RWPE2 (cell line): Measurements from ENCODE around the gene PPARGC1A.

Experiments
- ATAC-seq: fragments of 200-7000 bp; cut with Tn5 transposase; 3 replicates; pipeline ENCODE4 v1.9.1; 2021; ENCODE audit warnings: low read depth
- DNase-seq: peaks from one replicate; pipeline ENCODE4 v3.0.0-alpha.2; 2020; ENCODE audit warnings: low spot score
- H3K27ac ChIP-seq: fragments of 450-650 bp; 2 replicates; pipeline ENCODE4 v1.5.1; 2017; ENCODE audit warnings: mild to moderate bottlenecking; ENCODE audit not compliant: poor library complexity, severe bottlenecking
- H3K27me3 ChIP-seq: fragments of 250-450 bp; sonication (Bioruptor Pico); 2 replicates; pipeline ENCODE4 v1.5.1; 2021; ENCODE audit warnings: mild to moderate bottlenecking, moderate library complexity; ENCODE audit not compliant: insufficient read depth, poor library complexity, severe bottlenecking
- H3K36me3 ChIP-seq: fragments of 250-450 bp; sonication (Bioruptor Pico); 2 replicates; pipeline ENCODE4 v1.5.1; 2020; ENCODE audit warnings: low read depth, mild to moderate bottlenecking, moderate library complexity
- H3K4me1 ChIP-seq: fragments of 250-450 bp; sonication (Bioruptor Pico); 2 replicates; pipeline ENCODE4 v1.5.1; 2021; ENCODE audit warnings: mild to moderate bottlenecking, moderate library complexity; ENCODE audit not compliant: insufficient read depth, poor library complexity, severe bottlenecking
- H3K4me3 ChIP-seq: fragments of 250-450 bp; sonication (Bioruptor Pico); 2 replicates; pipeline ENCODE4 v1.5.1; 2021; ENCODE audit warnings: mild to moderate bottlenecking, moderate library complexity; ENCODE audit not compliant: severe bottlenecking
- H3K9me3 ChIP-seq: fragments of 250-450 bp; sonication (Bioruptor Pico); 2 replicates; pipeline ENCODE4 v1.5.1; 2021; ENCODE audit warnings: mild to moderate bottlenecking, moderate library complexity; ENCODE audit not compliant: severe bottlenecking
- TF ChIP-seq, protein P1 (sequence below): fragments of 450-650 bp; IDR thresholded peaks from one replicate; pipeline ENCODE4 v1.5.1; 2017; ENCODE audit warnings: mild to moderate bottlenecking, moderate library complexity; ENCODE audit not compliant: poor library complexity, severe bottlenecking

The PPARGC1A gene

GRCh38 chr4:23779839-23780238 is 110.0 kb downstream of the PPARGC1A start:
- no peak for ATAC-seq
- no peak for DNase-seq
- Histone ChIP-seq H3K27me3 (no peaks in the 10 kb centered on the region), H3K27ac (no peak overlapping the region), H3K4me1 (no peaks in the 10 kb centered on the region), H3K36me3 (no peaks in the 10 kb centered on the region), H3K4me3 (no peak overlapping the region), H3K9me3 (no peaks in the 10 kb centered on the region)
- TF ChIP-seq, protein P1, sequence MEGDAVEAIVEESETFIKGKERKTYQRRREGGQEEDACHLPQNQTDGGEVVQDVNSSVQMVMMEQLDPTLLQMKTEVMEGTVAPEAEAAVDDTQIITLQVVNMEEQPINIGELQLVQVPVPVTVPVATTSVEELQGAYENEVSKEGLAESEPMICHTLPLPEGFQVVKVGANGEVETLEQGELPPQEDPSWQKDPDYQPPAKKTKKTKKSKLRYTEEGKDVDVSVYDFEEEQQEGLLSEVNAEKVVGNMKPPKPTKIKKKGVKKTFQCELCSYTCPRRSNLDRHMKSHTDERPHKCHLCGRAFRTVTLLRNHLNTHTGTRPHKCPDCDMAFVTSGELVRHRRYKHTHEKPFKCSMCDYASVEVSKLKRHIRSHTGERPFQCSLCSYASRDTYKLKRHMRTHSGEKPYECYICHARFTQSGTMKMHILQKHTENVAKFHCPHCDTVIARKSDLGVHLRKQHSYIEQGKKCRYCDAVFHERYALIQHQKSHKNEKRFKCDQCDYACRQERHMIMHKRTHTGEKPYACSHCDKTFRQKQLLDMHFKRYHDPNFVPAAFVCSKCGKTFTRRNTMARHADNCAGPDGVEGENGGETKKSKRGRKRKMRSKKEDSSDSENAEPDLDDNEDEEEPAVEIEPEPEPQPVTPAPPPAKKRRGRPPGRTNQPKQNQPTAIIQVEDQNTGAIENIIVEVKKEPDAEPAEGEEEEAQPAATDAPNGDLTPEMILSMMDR: no peak

- no peaks in the 10 kb centered on the region for H3K27me3 ChIP-seq
- H3K9me3 ChIP-seq: no peaks in the 10 kb centered on the region
- no peak overlapping the region for H3K27ac ChIP-seq
- DNase-seq (no peak), ATAC-seq (no peak)
- H3K4me3 ChIP-seq: no peak overlapping the region
- H3K36me3 ChIP-seq: no peaks in the 10 kb centered on the region
- H3K4me1 ChIP-seq: no peaks in the 10 kb centered on the region
- TF ChIP-seq, protein P1: no peak
Observed at GRCh38 chr4:23779422-23779821, 110.4 kb downstream of the PPARGC1A start.

DNA sequence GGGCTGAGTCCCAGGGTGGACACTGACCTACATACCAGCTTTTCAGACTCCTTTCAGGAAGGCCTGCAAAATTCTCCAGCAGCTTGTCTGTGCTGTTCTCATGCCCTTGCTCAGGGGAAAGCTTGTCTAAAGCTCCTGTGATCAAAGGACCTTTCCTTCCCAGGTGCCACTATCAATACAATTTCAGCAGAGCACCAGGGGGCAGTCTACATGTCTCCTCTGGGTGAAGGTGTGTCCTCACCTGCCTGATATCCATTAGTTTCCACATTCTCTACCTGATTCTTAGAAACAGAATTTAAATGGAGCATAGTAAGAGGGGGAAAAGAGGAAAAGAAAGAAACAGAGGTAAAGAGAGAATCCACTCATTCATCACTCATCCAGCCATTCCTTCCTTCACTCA is 114.2 kb downstream of the PPARGC1A start:
- H3K4me3 ChIP-seq: no peak overlapping the region
- no peaks in the 10 kb centered on the region for H3K27me3 ChIP-seq
- DNase-seq (no peak), ATAC-seq (peak; percentile 27; the same call in 2 of the 3 replicates)
- no peaks in the 10 kb centered on the region for H3K36me3 ChIP-seq
- TF ChIP-seq, protein P1: no peak
- no peaks in the 10 kb centered on the region for H3K9me3 ChIP-seq
- H3K4me1 ChIP-seq: no peaks in the 10 kb centered on the region
- no peak overlapping the region for H3K27ac ChIP-seq

- Histone ChIP-seq H3K36me3 (no peaks in the 10 kb centered on the region), H3K9me3 (no peaks in the 10 kb centered on the region), H3K27me3 (no peaks in the 10 kb centered on the region), H3K27ac (no peak overlapping the region), H3K4me3 (no peak overlapping the region), H3K4me1 (no peaks in the 10 kb centered on the region)
- ATAC-seq (no peak), DNase-seq (no peak)
- TF ChIP-seq, protein P1: no peak
Observed at GRCh38 chr4:23774909-23775308, 114.9 kb downstream of the PPARGC1A start.

DNA sequence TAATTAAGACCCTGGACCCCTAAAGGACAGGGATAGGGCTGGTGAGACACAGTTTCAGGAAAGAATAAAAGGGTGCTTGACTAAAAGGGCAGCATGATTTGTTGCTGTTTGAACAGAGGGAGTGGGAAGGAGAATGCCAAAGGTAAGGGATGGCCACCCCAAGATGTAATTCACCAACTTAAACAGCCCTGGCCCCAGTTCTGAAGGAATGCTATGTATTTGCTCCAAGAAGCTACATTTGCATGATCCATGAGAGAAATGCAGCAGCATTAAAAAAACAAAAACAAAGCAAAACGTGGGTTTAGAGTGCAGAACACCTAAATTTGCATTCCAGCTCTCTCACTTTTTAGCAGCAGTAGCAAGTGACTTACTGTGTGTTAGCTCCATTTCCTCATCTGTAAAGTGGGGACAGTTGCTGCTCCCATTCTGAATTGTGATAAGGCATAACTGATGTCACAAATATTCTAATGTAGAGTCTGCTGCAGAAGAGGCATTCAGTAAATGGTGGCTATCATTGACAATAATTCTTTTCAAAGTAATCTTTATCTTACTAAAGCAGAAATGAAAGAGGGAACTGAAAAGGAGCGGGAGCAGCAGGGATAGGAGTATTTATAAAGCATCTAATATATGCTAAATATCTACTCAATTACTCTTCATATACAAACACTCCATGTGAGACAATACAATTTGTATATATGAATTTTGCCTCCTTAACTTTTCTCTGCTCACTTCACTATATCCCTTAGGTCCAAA is 115.8 kb downstream of the PPARGC1A start:
- no peaks in the 10 kb centered on the region for H3K9me3 ChIP-seq
- no peaks in the 10 kb centered on the region for H3K4me1 ChIP-seq
- DNase-seq (no peak), ATAC-seq (no peak)
- no peaks in the 10 kb centered on the region for H3K27me3 ChIP-seq
- H3K4me3 ChIP-seq: no peak overlapping the region
- H3K36me3 ChIP-seq: no peaks in the 10 kb centered on the region
- H3K27ac ChIP-seq: no peak overlapping the region
- TF ChIP-seq, protein P1: no peak
